Measurements from ENCODE around the gene PLEKHG4.
A peak's percentile ranks its signal among the peaks of the same experiment; 100 is the strongest.

PLEKHG4 gene

GRCh38 chr16:67326472-67327309, 47.4 kb downstream of the PLEKHG4 start, which contains the start of the genes KCTD19 and LRRC36:
TSS of gene KCTD19 (minus strand) at chr16:67326741. CDS start at chr16:67326707, 34 bp downstream.
TSS of gene LRRC36 (plus strand) at chr16:67326815. CDS start at chr16:67326863, 48 bp downstream.
- no peak for DNase-seq (ENCODE audit: low read depth)
- H3K4me3 ChIP-seq (ENCODE audit: low read length): peak within 1 kb of the TSS; percentile 44
- TF ChIP-seq CTCF (conservative IDR thresholded peaks at IDR 0.05; ENCODE audit: low read length): peak; percentile 38

GRCh38 chr16:67327743-67328142, 48.4 kb downstream of the PLEKHG4 start:
- H3K4me3 ChIP-seq (ENCODE audit: low read length): no peak overlapping the region
- no peak for TF ChIP-seq CTCF (conservative IDR thresholded peaks at IDR 0.05; ENCODE audit: low read length)
- no peak for DNase-seq (ENCODE audit: low read depth)

- no peak for TF ChIP-seq CTCF (conservative IDR thresholded peaks at IDR 0.05; ENCODE audit: low read length)
- DNase-seq (ENCODE audit: low read depth): no peak
- H3K4me3 ChIP-seq (ENCODE audit: low read length): no peak overlapping the region
Observed at GRCh38 chr16:67329901-67330300, 50.6 kb downstream of the PLEKHG4 start.

- no peak overlapping the region for H3K4me3 ChIP-seq (ENCODE audit: low read length)
- DNase-seq (ENCODE audit: low read depth): no peak
- TF ChIP-seq CTCF (conservative IDR thresholded peaks at IDR 0.05; ENCODE audit: low read length): no peak
Observed at GRCh38 chr16:67333315-67333714, 54.0 kb downstream of the PLEKHG4 start.

- no peak overlapping the region for H3K4me3 ChIP-seq (ENCODE audit: low read length)
- DNase-seq (ENCODE audit: low read depth): no peak
- TF ChIP-seq CTCF (conservative IDR thresholded peaks at IDR 0.05; ENCODE audit: low read length): no peak
Observed at GRCh38 chr16:67336116-67336515, 56.8 kb downstream of the PLEKHG4 start.

- no peak for TF ChIP-seq CTCF (conservative IDR thresholded peaks at IDR 0.05; ENCODE audit: low read length)
- DNase-seq (ENCODE audit: low read depth): no peak
- no peak overlapping the region for H3K4me3 ChIP-seq (ENCODE audit: low read length)
Observed at GRCh38 chr16:67336648-67337047, 57.3 kb downstream of the PLEKHG4 start.

Data from AG10803 (cell line).